HepG2 (cell line): ENCODE results near the gene IFIH1. TPM values are rescaled to one million over a fixed set of nuclear protein-coding genes. Genes with fewer than 3 reads are reported as not detected.

Source experiments
- CAMTA2 ChIP-seq: sonication (generic); formaldehyde crosslinking; IDR thresholded peaks from 2 replicates; pipeline ENCODE4 v1.4.0; 2020; ENCODE audit warnings: mild to moderate bottlenecking, missing genetic modification reagents, borderline replicate concordance
- FOXA3 ChIP-seq: IDR thresholded peaks from 2 replicates; pipeline ENCODE4 v1.6.1; 2016; ENCODE audit warnings: missing genetic modification reagents, missing compliant biosample characterization
- KLF12 ChIP-seq: sonication (generic); formaldehyde crosslinking; IDR thresholded peaks from 2 replicates; pipeline ENCODE4 v1.4.0; 2020; ENCODE audit warnings: missing genetic modification reagents, borderline replicate concordance
- KLF9 ChIP-seq: IDR thresholded peaks from 2 replicates; pipeline ENCODE4 v1.6.1; 2016; ENCODE audit warnings: low read depth
- STAT5B ChIP-seq: sonication (generic); formaldehyde crosslinking; IDR thresholded peaks from 2 replicates; pipeline ENCODE4 v1.4.0; 2020; ENCODE audit warnings: missing genetic modification reagents
- ZNF251 ChIP-seq: sonication (generic); formaldehyde crosslinking; IDR thresholded peaks from 2 replicates; pipeline ENCODE4 v1.9.0; 2021; ENCODE audit warnings: mild to moderate bottlenecking, missing genetic modification reagents
- ZNF383 ChIP-seq: sonication (generic); formaldehyde crosslinking; IDR thresholded peaks from 2 replicates; pipeline ENCODE4 v1.4.0; 2020; ENCODE audit warnings: missing genetic modification reagents, mild to moderate bottlenecking, borderline replicate concordance
- ZNF781 ChIP-seq: sonication (generic); formaldehyde crosslinking; IDR thresholded peaks from 2 replicates; pipeline ENCODE4 v1.5.1; 2020; ENCODE audit warnings: borderline replicate concordance, mild to moderate bottlenecking, missing genetic modification reagents; ENCODE audit errors: not compliant biosample characterization
- ZNF782 ChIP-seq: sonication (generic); formaldehyde crosslinking; IDR thresholded peaks from 2 replicates; pipeline ENCODE4 v1.4.0; 2020; ENCODE audit warnings: missing genetic modification reagents, mild to moderate bottlenecking, borderline replicate concordance
- ZNF841 ChIP-seq: sonication (generic); formaldehyde crosslinking; IDR thresholded peaks from 2 replicates; pipeline ENCODE4 v1.8.1; 2023; ENCODE audit warnings: missing genetic modification reagents, borderline replicate concordance
- ZSCAN21 ChIP-seq: sonication (generic); formaldehyde crosslinking; IDR thresholded peaks from 2 replicates; pipeline ENCODE4 v1.8.0; 2022; ENCODE audit warnings: mild to moderate bottlenecking, missing genetic modification reagents, moderate library complexity, borderline replicate concordance
- polyA plus RNA-seq, 8 experiments: library from polyadenylated mRNA; depleted of rRNA in 3 of 8; stranded (reverse) in 7 of 8; unstranded in 1 of 8; fragments of >200 nt; fragmentation: Illumina TruSeq in 4 of 8; extraction: Trizol in 4 of 8; gene quantifications; 2 replicates each; pipeline versions ENCODE4 v1.2.1 to v1.2.3, GENCODE V29; 2011 to 2016; ENCODE audit warnings: low read depth in 4 of 8, missing spikeins in 1 of 8, mixed read lengths in 1 of 8; ENCODE audit not compliant: insufficient read depth in 1 of 8
- total RNA-seq, 5 experiments: library from RNA; depleted of rRNA; stranded (reverse); fragments of >200 nt; fragmentation: Illumina TruSeq; extraction: Trizol; gene quantifications; 2 replicates each; pipeline ENCODE4 v1.2.3, GENCODE V29; 2016; ENCODE audit warnings: low read depth in 1 of 5
- TF ChIP-seq, protein P1 (sequence below): sonication (generic); formaldehyde crosslinking; IDR thresholded peaks from 2 replicates; pipeline ENCODE4 v1.4.0; 2020; ENCODE audit warnings: mild to moderate bottlenecking, missing genetic modification reagents
- TF ChIP-seq, protein P2 (sequence below): sonication (generic); formaldehyde crosslinking; IDR thresholded peaks from 2 replicates; pipeline ENCODE4 v1.4.0; 2020; ENCODE audit warnings: missing genetic modification reagents, borderline replicate concordance
- TF ChIP-seq, protein P3 (sequence below): fragments of 450-650 bp; IDR thresholded peaks from 2 replicates; pipeline ENCODE4 v1.6.1; 2016
- TF ChIP-seq, protein P4 (sequence below): sonication (generic); formaldehyde crosslinking; IDR thresholded peaks from 2 replicates; pipeline ENCODE4 v1.4.0; 2020; ENCODE audit warnings: missing genetic modification reagents

IFIH1 gene
- total and polyA plus RNA-seq, 2 of the 13 experiments (the other 11 are each of a cell fraction or from before 2014, with no cell fraction given): 1.5 to 11.5 TPM

DNA sequence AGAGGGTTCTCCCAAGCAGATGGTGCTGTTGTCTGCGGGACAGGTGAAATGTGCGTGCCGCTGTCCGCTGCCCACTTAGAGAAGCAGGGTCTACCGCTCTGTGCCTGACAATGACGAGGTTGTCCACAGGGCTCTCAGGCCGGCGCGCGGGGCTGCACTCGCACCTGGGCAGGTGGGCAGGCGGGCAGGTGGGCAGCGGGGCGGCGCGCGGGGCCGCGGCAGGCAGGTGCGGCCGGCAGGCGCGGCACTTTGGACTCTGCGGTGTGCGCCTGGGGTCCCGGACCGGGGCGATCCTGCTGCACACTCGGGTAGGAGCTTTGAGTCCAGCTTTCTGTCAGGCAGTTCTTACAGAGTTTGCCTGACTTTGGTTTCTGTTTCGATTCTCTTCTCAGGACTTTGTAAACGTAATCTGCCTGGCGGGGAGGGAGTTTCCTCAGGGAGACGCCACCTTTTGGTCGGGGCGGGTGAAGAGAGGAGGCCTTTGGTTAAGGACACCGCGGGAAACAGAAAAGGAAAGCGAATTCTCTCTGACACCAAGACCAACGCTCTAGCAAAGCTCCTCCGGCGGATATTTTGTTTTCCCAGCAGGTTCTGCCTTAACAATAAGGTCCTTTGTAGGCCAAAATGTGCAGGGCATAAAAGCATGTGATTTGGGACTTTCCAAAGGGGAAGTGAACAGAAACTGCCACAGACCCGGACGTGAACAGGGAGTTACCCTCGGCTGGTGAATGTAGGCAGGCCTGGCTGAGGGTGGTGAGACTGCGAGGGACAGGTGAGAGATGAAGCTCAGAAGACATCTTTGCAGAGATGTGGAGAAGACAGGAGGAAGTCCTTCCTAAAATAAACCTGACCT lies at the start of gene IFIH1 (continued):
- no peak for TF ChIP-seq ZSCAN21 (CRISPR knock-in tag)
- TF ChIP-seq KLF12 (CRISPR knock-in tag): no peak
- no peak for TF ChIP-seq ZNF781
- no peak for TF ChIP-seq ZNF383 (CRISPR knock-in tag)
- no peak for TF ChIP-seq ZNF251 (CRISPR knock-in tag)
- TF ChIP-seq STAT5B (CRISPR knock-in tag): no peak
- TF ChIP-seq, protein P1, sequence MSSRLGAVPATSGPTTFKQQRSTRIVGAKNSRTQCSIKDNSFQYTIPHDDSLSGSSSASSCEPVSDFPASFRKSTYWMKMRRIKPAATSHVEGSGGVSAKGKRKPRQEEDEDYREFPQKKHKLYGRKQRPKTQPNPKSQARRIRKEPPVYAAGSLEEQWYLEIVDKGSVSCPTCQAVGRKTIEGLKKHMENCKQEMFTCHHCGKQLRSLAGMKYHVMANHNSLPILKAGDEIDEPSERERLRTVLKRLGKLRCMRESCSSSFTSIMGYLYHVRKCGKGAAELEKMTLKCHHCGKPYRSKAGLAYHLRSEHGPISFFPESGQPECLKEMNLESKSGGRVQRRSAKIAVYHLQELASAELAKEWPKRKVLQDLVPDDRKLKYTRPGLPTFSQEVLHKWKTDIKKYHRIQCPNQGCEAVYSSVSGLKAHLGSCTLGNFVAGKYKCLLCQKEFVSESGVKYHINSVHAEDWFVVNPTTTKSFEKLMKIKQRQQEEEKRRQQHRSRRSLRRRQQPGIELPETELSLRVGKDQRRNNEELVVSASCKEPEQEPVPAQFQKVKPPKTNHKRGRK (CRISPR knock-in tag): no peak
- no peak for TF ChIP-seq FOXA3 (CRISPR knock-in tag)
- TF ChIP-seq, protein P2, sequence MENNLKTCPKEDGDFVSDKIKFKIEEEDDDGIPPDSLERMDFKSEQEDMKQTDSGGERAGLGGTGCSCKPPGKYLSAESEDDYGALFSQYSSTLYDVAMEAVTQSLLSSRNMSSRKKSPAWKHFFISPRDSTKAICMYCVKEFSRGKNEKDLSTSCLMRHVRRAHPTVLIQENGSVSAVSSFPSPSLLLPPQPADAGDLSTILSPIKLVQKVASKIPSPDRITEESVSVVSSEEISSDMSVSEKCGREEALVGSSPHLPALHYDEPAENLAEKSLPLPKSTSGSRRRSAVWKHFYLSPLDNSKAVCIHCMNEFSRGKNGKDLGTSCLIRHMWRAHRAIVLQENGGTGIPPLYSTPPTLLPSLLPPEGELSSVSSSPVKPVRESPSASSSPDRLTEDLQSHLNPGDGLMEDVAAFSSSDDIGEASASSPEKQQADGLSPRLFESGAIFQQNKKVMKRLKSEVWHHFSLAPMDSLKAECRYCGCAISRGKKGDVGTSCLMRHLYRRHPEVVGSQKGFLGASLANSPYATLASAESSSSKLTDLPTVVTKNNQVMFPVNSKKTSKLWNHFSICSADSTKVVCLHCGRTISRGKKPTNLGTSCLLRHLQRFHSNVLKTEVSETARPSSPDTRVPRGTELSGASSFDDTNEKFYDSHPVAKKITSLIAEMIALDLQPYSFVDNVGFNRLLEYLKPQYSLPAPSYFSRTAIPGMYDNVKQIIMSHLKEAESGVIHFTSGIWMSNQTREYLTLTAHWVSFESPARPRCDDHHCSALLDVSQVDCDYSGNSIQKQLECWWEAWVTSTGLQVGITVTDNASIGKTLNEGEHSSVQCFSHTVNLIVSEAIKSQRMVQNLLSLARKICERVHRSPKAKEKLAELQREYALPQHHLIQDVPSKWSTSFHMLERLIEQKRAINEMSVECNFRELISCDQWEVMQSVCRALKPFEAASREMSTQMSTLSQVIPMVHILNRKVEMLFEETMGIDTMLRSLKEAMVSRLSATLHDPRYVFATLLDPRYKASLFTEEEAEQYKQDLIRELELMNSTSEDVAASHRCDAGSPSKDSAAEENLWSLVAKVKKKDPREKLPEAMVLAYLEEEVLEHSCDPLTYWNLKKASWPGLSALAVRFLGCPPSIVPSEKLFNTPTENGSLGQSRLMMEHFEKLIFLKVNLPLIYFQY (CRISPR knock-in tag): no peak; the same call in 1 of the 2 replicates
- TF ChIP-seq KLF9 (CRISPR knock-in tag): no peak
- TF ChIP-seq ZNF782 (CRISPR knock-in tag): no peak; the same call in 1 of the 2 replicates
- no peak for TF ChIP-seq ZNF841 (CRISPR knock-in tag)
- TF ChIP-seq, protein P3, sequence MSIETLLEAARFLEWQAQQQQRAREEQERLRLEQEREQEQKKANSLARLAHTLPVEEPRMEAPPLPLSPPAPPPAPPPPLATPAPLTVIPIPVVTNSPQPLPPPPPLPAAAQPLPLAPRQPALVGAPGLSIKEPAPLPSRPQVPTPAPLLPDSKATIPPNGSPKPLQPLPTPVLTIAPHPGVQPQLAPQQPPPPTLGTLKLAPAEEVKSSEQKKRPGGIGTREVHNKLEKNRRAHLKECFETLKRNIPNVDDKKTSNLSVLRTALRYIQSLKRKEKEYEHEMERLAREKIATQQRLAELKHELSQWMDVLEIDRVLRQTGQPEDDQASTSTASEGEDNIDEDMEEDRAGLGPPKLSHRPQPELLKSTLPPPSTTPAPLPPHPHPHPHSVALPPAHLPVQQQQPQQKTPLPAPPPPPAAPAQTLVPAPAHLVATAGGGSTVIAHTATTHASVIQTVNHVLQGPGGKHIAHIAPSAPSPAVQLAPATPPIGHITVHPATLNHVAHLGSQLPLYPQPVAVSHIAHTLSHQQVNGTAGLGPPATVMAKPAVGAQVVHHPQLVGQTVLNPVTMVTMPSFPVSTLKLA: no peak
- no peak for TF ChIP-seq CAMTA2 (CRISPR knock-in tag)
- TF ChIP-seq, protein P4, sequence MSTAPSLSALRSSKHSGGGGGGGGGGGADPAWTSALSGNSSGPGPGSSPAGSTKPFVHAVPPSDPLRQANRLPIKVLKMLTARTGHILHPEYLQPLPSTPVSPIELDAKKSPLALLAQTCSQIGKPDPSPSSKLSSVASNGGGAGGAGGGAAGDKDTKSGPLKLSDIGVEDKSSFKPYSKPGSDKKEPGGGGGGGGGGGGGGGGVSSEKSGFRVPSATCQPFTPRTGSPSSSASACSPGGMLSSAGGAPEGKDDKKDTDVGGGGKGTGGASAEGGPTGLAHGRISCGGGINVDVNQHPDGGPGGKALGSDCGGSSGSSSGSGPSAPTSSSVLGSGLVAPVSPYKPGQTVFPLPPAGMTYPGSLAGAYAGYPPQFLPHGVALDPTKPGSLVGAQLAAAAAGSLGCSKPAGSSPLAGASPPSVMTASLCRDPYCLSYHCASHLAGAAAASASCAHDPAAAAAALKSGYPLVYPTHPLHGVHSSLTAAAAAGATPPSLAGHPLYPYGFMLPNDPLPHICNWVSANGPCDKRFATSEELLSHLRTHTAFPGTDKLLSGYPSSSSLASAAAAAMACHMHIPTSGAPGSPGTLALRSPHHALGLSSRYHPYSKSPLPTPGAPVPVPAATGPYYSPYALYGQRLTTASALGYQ: no peak
